Activated naive CD4-positive, alpha-beta T cell (primary cell): ENCODE measurements around the gene ANKLE2.
"Not testable (repeated sequence)": the region's sequence is repeated elsewhere in the genome, so short reads cannot be mapped to it uniquely, and the experiment has no call there.

Experiments used
- DNase-seq, 4 experiments: peaks; one replicate each; lab custom pipeline; 2025; lab: John Stamatoyannopoulos, UW

ANKLE2 gene

DNA sequence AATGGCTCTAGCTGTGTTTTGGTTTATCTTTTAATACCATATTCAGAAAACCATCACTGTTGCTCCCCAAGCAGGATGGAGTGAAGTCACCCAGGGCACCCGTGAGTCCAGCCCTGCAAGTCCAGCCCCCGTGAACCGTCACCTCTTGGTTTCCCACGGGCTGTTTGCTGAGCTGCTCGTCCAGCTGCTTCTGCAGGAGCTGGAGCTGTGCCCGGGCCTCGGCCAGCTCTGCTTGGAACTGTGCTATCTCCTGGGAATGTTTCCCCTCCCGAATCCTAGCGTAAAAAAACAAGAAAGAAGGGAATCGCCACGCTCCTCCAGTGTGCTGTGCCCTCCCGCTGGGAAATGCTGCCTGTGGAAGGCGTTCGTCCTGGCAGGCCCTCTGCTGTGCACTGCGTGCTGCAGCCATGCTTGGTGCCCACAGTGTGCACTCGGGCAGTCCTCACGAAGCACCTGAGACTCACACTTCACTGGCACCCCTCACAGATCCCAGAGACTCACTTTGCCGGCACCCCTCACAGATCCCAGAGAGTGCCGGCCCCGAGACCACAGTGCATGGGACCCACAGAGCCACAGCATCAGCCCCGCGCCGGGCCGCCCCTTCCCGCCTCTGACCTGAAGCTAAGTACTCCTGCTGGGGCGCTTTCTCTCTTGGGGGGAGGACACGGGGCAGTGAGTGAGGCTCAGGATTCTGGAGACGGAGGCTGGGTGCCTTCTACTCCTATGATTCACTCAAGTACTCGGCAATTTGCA lies 15.4 kb upstream of the ANKLE2 start:
- no peak for DNase-seq

DNA sequence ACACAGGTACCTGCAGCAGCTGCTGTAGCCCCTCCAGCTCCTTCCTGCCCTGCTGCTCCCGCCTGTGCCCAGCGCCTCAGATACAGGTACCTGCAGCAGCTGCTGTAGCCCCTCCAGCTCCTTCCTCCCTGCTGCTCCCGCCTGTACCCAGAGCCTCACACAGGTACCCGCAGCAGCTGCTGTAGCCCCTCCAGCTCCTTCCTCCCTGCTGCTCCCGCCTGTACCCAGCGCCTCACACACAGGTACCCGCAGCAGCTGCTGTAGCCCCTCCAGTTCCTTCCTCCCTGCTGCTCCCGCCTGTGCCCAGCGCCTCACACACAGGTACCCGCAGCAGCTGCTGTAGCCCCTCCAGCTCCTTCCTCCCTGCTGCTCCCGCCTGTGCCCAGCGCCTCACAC lies 14.6 kb upstream of the ANKLE2 start:
- not testable (repeated sequence) for DNase-seq

DNA sequence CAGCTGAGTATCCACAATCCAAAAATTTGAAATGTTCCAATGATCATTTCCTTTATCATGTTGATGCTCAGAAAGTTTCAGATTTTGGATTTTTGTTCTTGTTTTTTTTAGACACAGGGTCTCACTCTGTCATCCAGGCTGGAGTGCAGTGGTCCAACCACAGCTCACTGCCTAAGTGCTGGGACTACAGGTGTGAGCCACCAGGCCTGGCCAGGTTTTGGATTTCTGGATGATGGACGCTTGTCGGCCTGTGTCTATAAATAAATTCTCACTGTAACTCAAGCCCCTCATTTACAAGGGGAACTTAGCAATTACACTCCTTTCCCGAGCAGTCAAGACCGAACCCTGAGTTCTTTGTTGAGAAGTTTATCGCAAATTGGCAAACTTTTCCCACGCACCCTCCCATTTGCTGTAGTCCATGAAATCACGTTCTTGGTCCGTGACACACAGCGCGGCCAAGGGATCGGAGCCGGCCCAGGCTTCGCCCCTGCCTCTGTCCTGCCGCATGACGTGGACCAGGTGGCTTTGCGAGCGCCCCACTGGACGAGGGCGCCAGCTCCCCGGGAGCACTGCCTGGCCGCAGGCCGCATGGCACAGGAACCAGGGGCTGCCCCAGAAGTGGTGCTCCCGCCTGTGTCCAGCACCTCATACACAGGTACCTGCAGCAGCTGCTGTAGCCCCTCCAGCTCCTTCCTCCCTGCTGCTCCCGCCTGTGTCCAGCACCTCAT lies 14.0 kb upstream of the ANKLE2 start:
- DNase-seq: no peak

DNA sequence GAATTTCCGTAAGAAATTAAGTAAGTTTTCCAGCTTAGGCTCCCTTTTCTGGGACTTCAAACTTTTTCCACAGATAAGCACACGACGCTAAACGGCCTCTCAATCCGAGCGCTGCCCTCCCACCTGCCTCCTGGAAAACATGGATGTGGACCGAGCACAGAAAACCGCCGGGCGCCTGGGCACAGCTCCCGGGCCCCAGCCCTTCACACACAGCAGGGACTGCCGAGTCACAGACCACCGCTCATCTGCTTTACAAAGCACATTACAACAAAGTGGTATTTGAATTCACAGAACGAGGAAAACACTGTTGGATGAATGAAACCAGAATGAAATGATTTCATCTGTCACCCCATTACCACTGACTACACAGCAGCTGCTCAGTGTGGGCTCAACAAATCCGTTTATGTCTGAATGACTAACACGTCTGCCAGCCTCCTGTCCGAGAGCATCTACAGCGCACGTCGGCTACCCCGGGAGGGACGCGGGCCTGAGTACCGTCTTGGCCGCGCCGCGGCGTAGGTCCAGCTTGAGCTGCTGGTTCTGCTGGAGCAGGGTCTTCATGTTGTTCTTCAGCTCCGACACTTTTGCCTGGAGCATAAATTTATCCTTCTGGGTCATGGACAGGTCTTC lies 13.1 kb upstream of the ANKLE2 start:
- no peak for DNase-seq

DNA sequence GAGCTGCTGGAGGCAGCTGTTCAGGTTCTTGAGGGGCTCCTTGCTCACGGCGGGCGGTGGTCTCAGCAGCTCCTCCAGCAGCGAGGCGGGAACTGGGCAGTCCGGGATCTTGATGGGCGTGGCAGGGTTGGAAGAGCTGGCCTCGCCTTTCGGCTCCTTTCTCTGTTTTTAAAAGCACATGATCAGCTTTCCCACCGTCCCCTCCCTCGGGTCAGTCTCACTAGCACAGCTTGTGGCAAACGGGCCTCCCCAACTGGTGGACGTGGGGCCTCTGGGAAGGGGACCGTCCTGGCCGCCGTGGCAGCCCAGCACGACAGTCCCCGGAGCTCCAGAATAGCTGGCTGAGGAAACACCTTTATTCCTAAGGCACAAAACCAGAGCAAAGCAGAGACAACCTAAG lies 12.5 kb upstream of the ANKLE2 start:
- no peak for DNase-seq

DNA sequence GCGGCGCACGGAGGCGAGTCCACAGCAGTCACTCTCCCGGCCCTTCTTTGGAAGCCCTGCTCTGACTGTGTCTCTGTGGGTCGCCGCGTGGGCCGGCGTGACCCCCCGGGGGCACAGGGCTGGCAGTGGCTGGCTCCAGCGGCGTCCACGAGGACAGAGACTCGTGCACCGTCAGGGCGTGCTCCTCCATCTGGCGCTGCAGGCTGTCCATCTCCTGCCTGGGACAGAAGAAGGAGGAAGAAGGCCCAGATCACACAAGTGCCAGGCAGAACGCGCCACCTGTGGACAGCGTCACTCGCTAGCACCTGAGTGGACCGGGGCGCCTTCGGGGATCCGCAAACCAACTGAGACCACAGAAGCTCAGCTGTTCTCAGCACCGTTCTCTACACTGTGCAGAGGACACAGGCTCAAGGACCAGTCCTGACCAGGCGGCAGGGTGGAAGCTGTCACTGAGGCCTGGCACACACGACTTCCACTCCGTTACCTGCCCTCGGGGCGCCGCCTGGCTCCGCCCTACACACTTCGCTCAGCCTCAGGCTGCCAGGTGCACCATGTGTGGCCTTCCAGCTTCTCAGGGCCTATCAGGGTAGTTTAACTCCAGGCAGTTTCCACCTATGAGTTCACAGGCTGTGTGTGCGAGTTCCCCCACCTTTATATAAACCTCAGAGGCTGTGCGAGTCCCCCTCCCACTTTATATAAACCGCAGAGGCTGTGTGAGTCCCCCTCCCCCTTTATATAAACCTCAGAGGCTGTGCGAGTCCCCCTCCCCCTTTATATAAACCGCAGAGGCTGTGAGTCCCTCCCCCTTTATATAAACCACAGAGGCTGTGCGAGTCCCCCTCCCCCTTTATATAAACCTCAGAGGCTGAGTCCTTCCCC lies 11.7 kb upstream of the ANKLE2 start:
- DNase-seq: no peak

DNA sequence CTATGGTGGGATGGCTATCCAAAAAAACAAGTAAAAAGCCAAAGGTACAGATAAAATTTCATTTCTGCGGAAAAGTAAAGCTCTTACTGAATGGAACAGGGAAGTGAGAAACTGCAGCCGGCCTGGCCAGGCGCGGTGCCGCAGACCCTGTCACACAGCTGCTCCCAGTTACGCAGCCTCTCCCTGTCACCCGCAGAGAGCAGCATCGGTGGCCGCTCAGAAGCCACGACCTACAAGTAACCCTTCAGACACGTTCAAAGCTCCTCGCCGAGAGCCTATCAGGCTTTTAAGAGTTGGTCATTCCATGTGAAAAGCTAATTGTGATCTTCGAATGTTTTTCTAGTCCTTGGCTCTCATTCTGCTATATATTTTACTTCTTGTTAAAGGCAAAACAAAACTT lies 11.0 kb upstream of the ANKLE2 start:
- no peak for DNase-seq

DNA sequence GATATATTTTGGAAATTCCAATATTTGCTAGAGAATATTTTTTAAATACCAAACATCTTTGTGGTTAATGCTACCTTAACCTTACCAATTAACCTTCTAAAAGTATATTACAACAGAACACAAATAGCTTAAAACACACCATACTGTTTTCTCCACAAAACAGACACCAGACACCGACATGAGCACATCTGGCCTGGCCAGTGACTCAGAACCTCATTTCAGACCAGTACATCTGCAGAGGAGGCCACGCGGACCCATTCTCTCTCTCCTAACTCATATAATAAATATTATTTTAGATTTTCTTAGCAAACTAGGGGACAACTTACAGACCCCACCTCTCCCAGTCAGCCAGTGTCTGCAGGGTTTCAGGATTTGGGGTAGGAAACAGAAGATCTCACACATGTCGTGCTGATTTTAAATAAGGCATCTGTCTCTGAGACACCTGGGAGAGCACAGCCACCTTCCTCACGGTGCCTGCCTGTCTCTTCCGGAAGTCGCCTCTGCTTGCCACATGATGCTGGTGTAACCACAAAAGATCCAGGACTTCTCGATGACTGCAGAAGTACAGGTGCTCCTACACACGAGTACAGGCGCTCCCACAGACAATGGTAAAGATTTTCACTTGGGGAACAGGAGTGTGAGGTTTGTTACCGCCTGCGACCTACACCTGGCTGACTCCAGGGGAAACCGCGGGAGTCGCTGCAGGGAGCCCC lies 9.7 kb upstream of the ANKLE2 start:
- DNase-seq: peak in 1 of 4 experiments; percentile 35

DNA sequence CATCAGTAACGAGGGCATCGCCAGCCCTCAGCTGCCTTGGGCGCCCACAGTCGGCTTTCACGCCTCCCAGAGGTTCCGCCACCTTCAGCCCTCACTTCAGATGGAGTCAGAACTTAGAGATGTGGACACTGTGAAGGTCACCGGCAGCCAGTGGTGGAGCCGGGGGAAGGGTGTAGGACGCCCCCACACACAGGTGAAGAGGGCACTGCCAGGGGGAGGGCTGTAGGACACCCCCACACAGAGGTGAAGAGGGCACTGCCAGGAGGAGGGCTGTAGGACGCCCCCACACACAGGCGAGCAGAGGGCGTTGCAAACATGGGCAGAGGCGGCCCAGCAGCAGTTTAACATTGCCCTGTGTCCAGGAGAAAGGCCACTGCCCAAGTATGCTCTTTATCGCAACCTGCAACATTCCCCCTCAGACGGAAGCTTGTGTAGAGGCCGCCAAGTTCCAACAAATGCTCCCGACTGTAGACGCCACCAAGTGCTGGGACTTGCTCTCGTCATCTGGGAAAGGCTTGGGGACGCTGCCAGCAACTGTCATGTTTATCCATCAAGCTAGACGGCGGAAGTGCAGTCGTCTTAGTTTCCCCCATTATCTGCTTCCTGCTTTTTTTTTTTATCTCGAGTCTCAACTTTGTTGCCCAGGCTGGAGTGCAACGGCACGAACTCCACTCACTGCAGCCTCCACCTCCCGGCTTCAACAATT lies 4.9 kb upstream of the ANKLE2 start:
- DNase-seq: no peak

DNA sequence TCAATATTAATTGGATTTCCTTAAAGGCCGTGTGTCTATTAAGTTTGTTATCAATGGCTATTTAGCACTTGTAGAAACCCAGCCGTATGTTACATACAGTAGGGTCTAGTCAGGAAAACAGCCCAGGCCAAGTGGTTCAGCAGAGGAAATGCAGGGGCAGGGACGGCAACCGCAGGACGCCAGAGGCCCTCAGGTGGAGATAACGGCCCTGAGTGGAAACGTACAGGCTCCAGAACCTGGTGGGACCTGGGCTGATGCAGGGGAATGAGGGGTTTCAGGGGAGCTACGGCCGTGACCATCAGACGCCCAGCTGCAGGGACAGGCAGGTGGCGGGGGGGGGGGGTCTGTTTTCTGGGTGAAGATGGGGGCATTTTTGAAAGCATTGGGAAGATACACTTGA lies 3.7 kb upstream of the ANKLE2 start:
- no peak for DNase-seq

DNA sequence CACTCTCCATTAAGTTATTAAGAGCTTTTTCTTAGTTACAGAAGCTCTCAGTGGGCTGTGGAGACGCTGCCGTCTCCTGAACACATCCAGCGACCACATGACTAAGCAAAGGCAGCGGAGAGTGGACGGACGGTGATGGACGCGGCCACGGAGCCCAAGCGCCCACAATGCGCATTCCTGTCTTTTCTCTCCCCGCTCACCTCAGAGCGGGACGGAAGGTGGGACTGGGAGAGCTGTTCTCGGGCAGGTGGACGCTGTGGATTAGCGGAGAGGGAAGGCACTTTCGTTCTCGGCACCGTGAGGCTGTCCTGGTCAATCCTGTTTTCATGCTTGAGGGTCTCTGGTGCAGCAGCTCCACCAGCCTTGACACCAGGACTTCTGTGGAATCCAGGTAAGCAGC lies 2.6 kb upstream of the ANKLE2 start:
- no peak for DNase-seq

DNA sequence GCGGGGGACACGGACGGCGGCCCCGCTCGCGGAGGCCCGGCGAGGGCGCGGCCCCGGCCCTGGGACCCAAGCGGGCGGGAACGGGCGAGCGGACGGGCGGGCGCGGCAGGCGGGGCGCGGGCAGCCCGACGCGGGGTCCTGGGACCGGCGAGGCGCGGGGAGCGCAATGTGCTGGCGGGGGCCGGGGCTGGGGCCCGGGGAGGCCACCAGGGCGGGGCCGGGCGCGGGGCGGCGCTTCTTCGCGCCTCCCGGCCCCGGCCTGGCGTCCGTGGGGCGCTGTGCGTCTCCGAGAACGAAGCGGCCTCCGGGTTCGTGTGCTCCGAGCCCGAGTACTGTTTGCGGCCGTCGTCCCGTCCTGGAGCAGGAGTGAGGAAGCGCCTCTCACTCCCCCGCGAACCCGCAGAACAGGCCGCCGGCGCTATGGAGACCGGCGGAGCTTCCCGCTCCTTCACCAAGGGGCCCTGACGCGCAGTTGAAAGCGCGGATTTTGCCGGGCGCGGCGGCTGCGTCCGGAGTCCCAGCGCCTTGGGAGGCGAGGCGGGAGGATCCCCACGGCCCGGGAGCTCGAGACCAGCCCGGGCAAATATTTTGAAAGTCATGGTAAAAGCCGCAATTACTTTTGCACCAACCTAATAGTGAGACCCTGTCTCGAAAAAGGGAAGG lies 420 bp upstream of the ANKLE2 start:
- peak; percentile 43 to 87 (median 70) for DNase-seq

DNA sequence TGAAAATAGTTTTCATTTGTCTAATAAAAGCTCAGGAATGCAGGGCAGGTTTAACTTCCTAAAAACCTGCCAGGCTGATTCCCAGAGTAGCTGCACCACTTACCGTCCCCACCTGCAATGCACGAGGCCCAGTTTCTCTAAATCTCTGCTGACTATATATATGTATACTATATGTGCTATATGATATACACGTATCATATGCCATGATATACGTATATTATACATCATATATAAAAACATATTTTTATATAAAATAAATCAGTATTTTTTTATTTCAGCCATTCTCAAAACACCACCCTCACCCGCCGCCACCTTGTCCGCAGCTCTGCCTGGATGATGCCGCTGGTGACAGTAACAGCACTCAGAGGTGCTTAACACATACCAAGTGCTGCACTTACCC lies 2.3 kb downstream of the ANKLE2 start:
- no peak for DNase-seq

DNA sequence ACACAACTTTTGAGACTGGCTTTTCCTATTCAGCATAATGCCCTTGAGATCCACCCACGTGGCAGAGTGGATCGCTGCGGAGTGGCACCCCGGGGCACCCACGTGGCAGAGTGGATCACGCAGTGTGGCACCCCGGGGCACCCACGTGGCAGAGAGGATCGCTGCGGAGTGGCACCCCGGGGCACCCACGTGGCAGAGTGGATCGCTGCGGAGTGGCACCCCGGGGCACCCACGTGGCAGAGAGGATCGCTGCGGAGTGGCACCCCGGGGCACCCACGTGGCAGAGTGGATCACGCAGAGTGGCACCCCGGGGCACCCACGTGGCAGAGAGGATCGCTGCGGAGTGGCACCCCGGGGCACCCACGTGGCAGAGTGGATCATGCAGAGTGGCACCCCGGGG lies 2.8 kb downstream of the ANKLE2 start:
- not testable (repeated sequence) for DNase-seq

DNA sequence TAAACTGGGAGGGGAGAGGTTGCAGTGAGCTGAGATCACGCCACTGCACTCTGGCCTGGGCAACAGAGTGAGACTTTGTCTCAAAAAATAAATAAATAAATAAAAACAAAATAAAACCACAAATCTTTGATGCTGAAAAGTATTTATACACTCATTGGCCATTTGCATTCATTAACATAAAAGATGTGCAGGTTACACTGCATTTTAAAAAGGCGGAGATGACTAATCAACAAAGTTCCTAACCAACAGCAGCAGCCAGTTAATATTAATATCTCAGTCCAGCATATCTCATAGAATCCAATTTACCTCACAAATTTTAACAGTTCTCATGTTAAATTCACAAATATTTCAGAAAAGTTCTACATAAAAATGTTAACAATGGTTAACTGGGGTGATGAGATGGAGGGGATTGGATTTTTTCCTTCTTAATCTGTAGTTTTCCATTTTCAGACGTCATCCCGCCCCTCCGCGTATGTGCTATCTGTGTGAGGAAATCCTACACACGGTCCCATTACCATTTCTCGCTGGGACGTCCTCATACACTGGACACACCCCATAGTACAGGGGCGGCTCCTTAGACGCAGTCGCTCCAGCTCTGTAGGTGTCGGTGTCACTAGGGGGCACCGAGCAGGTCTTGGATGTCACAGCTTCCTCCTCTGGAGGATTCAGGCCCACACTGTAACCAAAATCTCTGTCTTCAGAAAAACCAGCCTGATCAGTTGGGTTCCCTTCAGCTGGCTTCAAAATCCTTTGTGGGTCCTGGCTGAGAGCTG lies 7.3 kb downstream of the ANKLE2 start:
- DNase-seq: no peak

DNA sequence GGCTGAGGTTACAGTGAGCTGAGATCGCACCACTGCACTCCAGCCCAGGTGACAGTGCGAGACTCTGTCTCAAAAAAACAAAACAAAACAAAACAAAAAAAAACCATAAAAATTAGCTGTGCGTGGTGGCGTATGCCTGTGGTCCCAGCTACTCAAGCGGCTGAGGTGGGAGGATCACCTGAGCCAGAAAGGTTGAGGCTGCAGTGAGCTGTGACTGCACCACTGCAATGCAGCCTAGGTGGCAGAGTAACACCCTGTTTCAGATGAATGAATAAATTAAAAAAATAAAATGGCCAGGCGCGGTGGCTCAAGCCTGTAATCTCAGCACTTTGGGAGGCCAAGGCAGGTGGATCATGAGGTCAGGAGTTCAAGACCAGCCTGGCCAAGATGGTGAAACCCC lies 8.0 kb downstream of the ANKLE2 start:
- DNase-seq: not testable (repeated sequence)

DNA sequence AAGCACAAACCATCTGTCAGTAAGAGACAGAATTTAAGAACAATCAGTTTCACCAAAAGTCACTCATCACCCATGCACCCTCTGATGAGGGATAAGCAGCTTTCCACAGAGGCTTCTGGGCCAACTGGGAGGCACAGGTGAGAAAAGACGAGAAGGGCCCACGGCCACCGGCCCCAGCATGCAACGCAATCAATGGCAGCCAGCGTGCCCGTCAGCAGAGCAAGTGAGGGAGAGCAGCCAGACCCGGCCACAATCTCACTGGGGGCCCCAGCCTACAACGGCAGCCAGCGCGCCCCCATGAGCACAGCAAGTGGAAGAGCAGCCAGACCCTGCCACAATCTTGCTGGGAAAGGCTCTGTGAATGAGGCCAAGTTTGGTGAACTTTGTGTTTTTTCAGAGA lies 13.3 kb downstream of the ANKLE2 start:
- DNase-seq: no peak

DNA sequence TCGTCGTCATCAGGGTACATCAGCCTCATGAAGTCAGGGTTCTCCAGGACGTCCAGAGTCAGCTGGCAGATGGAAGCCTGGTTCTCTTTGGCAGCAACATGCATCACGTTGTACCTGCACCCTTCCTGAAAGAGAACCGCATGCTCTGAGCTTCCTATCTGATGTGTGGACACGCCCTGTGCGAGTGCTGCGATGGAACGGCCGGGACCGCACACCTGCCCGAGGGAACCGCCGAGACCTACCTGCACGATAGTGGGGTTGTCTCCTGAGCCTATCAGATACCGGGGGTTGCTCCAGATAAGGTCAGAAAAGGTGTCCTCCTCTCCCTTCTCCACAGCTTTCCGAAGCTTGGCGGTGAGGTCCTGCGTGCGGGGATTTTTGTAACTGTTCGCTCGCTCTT lies 13.7 kb downstream of the ANKLE2 start:
- DNase-seq: no peak

DNA sequence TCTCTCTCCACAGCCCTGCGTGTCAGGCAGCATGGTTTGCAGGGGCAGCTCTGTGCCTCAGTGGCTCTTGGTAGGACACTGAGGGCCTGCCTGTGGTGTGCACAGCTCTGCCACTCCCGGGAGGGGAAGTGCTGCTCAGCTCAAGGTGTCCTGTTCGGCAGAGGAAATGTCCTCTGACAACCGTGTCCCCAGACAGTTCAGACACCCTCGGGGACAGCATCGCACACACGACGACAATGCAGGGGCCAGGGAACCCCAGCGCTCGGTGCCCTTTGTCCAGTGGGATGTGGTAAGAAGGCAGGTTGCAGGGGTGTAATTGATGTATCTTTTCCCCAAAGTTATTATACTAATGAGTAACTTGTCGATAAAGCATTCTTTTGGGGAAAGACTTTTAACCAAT lies 14.2 kb downstream of the ANKLE2 start:
- DNase-seq: no peak

DNA sequence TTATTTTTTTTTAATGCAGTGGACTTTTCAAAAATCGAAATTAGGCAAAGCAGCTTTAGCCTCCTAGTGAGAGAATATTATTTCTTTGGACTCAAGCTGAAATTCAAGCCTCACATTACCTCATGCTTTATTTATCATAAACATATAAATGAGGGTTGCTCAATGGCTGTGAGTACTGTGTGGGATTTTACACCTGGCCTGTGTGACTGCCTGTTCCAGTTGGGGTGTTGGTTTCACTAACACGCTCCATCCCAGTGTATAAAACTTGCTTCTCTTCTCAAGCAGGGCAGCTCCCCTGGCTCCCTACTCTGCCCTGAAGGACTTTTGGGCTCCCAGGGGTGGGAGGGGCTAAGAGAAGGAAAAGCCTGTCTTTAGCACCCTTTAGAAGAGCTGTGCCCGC lies 15.0 kb downstream of the ANKLE2 start:
- DNase-seq: no peak
